C4-2B (cell line): ENCODE results near the gene STK32C.

Experiments
- ZFX ChIP-seq: fragments of 450-650 bp; IDR thresholded peaks from 2 replicates; pipeline ENCODE4 v1.6.1; 2017
- TF ChIP-seq, protein P1 (sequence below): fragments of 450-650 bp; conservative IDR thresholded peaks from 2 replicates; pipeline ENCODE4 v1.5.1; 2017; ENCODE audit warnings: mild to moderate bottlenecking

DNA sequence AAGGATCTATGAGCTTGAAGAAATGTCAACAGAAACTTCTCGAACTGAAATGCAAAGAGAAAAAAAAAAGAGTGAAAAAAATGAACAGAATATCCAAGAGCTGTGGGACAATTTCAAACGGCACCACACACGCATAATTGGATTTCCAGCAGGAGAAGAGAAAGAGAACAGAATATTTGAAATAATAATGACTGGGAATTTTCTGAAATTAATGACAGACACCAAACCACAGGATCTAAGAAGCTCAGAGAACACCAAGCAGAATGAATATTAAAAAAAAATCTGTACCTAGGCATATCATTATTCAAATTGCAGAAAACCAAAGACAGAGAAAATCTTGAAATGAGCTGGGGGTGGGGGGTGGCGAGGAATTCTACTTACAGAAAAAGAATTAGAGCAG, 93.8 kb downstream of the STK32C start:
- TF ChIP-seq, protein P1, sequence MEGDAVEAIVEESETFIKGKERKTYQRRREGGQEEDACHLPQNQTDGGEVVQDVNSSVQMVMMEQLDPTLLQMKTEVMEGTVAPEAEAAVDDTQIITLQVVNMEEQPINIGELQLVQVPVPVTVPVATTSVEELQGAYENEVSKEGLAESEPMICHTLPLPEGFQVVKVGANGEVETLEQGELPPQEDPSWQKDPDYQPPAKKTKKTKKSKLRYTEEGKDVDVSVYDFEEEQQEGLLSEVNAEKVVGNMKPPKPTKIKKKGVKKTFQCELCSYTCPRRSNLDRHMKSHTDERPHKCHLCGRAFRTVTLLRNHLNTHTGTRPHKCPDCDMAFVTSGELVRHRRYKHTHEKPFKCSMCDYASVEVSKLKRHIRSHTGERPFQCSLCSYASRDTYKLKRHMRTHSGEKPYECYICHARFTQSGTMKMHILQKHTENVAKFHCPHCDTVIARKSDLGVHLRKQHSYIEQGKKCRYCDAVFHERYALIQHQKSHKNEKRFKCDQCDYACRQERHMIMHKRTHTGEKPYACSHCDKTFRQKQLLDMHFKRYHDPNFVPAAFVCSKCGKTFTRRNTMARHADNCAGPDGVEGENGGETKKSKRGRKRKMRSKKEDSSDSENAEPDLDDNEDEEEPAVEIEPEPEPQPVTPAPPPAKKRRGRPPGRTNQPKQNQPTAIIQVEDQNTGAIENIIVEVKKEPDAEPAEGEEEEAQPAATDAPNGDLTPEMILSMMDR, result no peak
- no peak for TF ChIP-seq ZFX
